ENCODE data around the gene NR6A1. TPM values are rescaled to one million over a fixed set of nuclear protein-coding genes. Genes with fewer than 3 reads are reported as not detected.

NR6A1 gene
- total and polyA plus RNA-seq, 2 experiments from 2014 or later, result 44.2 to 139 TPM

DNA sequence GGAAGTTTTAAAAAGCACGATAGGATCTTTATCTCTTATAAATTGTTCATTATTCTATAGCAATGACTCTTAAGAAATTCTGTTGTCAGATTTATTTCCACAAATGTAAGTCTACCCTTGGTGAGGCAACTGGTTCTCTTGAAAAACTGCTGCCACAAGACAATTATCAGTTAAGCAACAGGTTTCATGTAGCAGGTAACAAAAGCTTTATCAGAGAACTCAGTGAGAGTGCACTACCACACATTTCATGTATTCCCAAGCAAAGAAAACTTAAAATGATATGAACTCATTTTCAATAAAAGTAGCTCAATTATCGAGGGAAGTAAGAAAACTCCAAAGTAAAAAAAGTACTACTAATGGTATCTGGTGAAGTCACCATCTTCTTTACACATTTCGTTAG, 9.4 kb downstream of the NR6A1 start (continued):
- TF ChIP-seq, protein P1, sequence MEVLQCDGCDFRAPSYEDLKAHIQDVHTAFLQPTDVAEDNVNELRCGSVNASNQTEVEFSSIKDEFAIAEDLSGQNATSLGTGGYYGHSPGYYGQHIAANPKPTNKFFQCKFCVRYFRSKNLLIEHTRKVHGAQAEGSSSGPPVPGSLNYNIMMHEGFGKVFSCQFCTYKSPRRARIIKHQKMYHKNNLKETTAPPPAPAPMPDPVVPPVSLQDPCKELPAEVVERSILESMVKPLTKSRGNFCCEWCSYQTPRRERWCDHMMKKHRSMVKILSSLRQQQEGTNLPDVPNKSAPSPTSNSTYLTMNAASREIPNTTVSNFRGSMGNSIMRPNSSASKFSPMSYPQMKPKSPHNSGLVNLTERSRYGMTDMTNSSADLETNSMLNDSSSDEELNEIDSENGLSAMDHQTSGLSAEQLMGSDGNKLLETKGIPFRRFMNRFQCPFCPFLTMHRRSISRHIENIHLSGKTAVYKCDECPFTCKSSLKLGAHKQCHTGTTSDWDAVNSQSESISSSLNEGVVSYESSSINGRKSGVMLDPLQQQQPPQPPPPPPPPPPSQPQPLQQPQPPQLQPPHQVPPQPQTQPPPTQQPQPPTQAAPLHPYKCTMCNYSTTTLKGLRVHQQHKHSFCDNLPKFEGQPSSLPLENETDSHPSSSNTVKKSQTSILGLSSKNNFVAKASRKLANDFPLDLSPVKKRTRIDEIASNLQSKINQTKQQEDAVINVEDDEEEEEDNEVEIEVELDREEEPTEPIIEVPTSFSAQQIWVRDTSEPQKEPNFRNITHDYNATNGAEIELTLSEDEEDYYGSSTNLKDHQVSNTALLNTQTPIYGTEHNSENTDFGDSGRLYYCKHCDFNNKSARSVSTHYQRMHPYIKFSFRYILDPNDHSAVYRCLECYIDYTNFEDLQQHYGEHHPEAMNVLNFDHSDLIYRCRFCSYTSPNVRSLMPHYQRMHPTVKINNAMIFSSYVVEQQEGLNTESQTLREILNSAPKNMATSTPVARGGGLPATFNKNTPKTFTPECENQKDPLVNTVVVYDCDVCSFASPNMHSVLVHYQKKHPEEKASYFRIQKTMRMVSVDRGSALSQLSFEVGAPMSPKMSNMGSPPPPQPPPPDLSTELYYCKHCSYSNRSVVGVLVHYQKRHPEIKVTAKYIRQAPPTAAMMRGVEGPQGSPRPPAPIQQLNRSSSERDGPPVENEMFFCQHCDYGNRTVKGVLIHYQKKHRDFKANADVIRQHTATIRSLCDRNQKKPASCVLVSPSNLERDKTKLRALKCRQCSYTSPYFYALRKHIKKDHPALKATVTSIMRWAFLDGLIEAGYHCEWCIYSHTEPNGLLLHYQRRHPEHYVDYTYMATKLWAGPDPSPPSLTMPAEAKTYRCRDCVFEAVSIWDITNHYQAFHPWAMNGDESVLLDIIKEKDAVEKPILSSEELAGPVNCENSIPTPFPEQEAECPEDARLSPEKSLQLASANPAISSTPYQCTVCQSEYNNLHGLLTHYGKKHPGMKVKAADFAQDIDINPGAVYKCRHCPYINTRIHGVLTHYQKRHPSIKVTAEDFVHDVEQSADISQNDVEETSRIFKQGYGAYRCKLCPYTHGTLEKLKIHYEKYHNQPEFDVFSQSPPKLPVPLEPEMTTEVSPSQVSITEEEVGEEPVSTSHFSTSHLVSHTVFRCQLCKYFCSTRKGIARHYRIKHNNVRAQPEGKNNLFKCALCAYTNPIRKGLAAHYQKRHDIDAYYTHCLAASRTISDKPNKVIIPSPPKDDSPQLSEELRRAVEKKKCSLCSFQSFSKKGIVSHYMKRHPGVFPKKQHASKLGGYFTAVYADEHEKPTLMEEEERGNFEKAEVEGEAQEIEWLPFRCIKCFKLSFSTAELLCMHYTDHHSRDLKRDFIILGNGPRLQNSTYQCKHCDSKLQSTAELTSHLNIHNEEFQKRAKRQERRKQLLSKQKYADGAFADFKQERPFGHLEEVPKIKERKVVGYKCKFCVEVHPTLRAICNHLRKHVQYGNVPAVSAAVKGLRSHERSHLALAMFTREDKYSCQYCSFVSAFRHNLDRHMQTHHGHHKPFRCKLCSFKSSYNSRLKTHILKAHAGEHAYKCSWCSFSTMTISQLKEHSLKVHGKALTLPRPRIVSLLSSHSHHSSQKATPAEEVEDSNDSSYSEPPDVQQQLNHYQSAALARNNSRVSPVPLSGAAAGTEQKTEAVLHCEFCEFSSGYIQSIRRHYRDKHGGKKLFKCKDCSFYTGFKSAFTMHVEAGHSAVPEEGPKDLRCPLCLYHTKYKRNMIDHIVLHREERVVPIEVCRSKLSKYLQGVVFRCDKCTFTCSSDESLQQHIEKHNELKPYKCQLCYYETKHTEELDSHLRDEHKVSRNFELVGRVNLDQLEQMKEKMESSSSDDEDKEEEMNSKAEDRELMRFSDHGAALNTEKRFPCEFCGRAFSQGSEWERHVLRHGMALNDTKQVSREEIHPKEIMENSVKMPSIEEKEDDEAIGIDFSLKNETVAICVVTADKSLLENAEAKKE (CRISPR knock-in tag; IDR thresholded peaks at IDR 0.05), result no peak
- TF ChIP-seq NANOG (IDR thresholded peaks at IDR 0.05; ENCODE audit: borderline replicate concordance) (no peak), JUNB (IDR thresholded peaks at IDR 0.05; ENCODE audit: unreplicated experiment) (no peak)

DNA sequence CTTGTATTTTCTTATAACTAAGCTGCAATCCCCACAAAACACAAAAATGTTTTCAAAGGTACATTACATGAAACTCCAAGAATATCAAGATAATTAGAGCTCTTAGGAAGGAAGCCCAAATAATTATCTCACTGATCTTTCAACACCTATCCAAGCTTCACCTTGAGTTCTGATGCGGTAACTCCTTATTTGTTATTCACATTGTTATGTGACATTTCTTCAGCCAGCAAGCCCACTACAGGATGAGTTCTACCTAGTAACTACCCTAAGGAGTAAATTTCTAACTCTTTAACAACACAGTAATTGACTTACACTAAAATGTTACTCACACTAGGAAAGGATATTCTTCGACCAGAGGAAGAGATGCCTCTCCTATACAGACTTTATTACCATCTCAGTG, 9.9 kb downstream of the NR6A1 start:
- Histone ChIP-seq H3K27me3 (ENCODE audit: insufficient read depth) (peaks cover 3% of the 10 kb centered on the region), H3K27ac (ENCODE audit: low read depth) (peak overlapping the region; percentile 69), H2AFZ (no peak overlapping the region), H3K4me3 (peak overlapping the region; percentile 37), H3K36me3 (ENCODE audit: insufficient read depth) (no peaks in the 10 kb centered on the region), H3K79me2 (replicated peaks; ENCODE audit: insufficient read depth) (peaks cover 60% of the 10 kb centered on the region), H3F3A (replicated peaks; ENCODE audit: low read depth) (no peaks in the 10 kb centered on the region), H3K4me1 (ENCODE audit: insufficient read depth) (peaks cover 75% of the 10 kb centered on the region), H3K9me2 (ENCODE audit: insufficient read depth) (no peaks in the 10 kb centered on the region), H4K20me1 (replicated peaks; ENCODE audit: insufficient read depth) (no peaks in the 10 kb centered on the region), H3K4me2 (peak overlapping the region; percentile 56)
- Mint-ChIP-seq H3K4me3 (peak overlapping the region; percentile 63), H3K4me1 (peaks cover 87% of the 10 kb centered on the region), H3K9me3 (no peaks in the 10 kb centered on the region), H3K27me3 (ENCODE audit: insufficient read depth, low read depth, poor library complexity) (peaks cover 6% of the 10 kb centered on the region), H3K36me3 (ENCODE audit: low read depth) (no peaks in the 10 kb centered on the region), H3K27ac (peak overlapping the region; percentile 94)
- DNase-seq (ENCODE audit: low spot score), result peak; percentile 50
- ATAC-seq, result peak; percentile 19
- TF ChIP-seq JUNB (IDR thresholded peaks at IDR 0.05; ENCODE audit: unreplicated experiment) (no peak), EZH2phosphoT487 (IDR thresholded peaks at IDR 0.05; ENCODE audit: unreplicated experiment) (no peak), ZNF331 (CRISPR knock-in tag; IDR thresholded peaks at IDR 0.05; ENCODE audit: low read depth) (no peak), NANOG (IDR thresholded peaks at IDR 0.05; ENCODE audit: borderline replicate concordance) (no peak), EZH2 (IDR thresholded peaks at IDR 0.05; ENCODE audit: low read depth, unreplicated experiment) (no peak), STAT1 (IDR thresholded peaks at IDR 0.05; ENCODE audit: unreplicated experiment) (no peak), ZNF114 (CRISPR knock-in tag; IDR thresholded peaks at IDR 0.05) (no peak), CREB1 (CRISPR knock-in tag; IDR thresholded peaks at IDR 0.05; ENCODE audit: low read depth) (no peak), POLR2AphosphoS5 (IDR thresholded peaks at IDR 0.05; ENCODE audit: low read depth) (no peak)
- TF ChIP-seq, protein P2, sequence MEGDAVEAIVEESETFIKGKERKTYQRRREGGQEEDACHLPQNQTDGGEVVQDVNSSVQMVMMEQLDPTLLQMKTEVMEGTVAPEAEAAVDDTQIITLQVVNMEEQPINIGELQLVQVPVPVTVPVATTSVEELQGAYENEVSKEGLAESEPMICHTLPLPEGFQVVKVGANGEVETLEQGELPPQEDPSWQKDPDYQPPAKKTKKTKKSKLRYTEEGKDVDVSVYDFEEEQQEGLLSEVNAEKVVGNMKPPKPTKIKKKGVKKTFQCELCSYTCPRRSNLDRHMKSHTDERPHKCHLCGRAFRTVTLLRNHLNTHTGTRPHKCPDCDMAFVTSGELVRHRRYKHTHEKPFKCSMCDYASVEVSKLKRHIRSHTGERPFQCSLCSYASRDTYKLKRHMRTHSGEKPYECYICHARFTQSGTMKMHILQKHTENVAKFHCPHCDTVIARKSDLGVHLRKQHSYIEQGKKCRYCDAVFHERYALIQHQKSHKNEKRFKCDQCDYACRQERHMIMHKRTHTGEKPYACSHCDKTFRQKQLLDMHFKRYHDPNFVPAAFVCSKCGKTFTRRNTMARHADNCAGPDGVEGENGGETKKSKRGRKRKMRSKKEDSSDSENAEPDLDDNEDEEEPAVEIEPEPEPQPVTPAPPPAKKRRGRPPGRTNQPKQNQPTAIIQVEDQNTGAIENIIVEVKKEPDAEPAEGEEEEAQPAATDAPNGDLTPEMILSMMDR (conservative IDR thresholded peaks at IDR 0.05; ENCODE audit: low read depth in 2 of 2), result no peak
- TF ChIP-seq, protein P3, sequence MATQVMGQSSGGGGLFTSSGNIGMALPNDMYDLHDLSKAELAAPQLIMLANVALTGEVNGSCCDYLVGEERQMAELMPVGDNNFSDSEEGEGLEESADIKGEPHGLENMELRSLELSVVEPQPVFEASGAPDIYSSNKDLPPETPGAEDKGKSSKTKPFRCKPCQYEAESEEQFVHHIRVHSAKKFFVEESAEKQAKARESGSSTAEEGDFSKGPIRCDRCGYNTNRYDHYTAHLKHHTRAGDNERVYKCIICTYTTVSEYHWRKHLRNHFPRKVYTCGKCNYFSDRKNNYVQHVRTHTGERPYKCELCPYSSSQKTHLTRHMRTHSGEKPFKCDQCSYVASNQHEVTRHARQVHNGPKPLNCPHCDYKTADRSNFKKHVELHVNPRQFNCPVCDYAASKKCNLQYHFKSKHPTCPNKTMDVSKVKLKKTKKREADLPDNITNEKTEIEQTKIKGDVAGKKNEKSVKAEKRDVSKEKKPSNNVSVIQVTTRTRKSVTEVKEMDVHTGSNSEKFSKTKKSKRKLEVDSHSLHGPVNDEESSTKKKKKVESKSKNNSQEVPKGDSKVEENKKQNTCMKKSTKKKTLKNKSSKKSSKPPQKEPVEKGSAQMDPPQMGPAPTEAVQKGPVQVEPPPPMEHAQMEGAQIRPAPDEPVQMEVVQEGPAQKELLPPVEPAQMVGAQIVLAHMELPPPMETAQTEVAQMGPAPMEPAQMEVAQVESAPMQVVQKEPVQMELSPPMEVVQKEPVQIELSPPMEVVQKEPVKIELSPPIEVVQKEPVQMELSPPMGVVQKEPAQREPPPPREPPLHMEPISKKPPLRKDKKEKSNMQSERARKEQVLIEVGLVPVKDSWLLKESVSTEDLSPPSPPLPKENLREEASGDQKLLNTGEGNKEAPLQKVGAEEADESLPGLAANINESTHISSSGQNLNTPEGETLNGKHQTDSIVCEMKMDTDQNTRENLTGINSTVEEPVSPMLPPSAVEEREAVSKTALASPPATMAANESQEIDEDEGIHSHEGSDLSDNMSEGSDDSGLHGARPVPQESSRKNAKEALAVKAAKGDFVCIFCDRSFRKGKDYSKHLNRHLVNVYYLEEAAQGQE (IDR thresholded peaks at IDR 0.05; ENCODE audit: unreplicated experiment), result no peak
